ENCODE data around the gene SP110. TPM values are rescaled to one million over a fixed set of nuclear protein-coding genes. Genes with fewer than 3 reads are reported as not detected.

Gene SP110
- total and polyA plus RNA-seq, 9 of the 15 experiments (the other 6 are each of a cell fraction or from before 2014, with no cell fraction given) = 3.6 to 11.0 (median 7.1) TPM

- Histone ChIP-seq H3K4me2 (ENCODE audit: insufficient read depth, low read length) (no peak overlapping the region), H4K20me1 (replicated peaks; ENCODE audit: control insufficient read depth, insufficient read depth, low read length) (no peaks in the 10 kb centered on the region), H3K9ac (ENCODE audit: insufficient read depth in 1 of 2, low read depth in 2 of 2, low read length in 2 of 2) (no peak overlapping the region), H2AFZ (ENCODE audit: low read depth, low read length) (no peak overlapping the region), H3K27me3 (ENCODE audit: control insufficient read depth in 2 of 2, insufficient read depth in 2 of 2, low read length in 2 of 2) (no peaks in the 10 kb centered on the region), H3K79me2 (ENCODE audit: control insufficient read depth, insufficient read depth, low read length) (no peaks in the 10 kb centered on the region), H3K27ac (ENCODE audit: extremely low read depth, low read depth, low read length) (no peak overlapping the region), H3K4me1 (replicated peaks in 1 of 2; ENCODE audit: control insufficient read depth in 2 of 2, insufficient read depth in 2 of 2, low read length in 2 of 2) (no peaks in the 10 kb centered on the region; a peak in 1 of 5 replicates), H3K36me3 (ENCODE audit: control insufficient read depth, insufficient read depth, low read length) (no peaks in the 10 kb centered on the region), H3K4me3 (no peak overlapping the region), H3K9me1 (ENCODE audit: control insufficient read depth, insufficient read depth, low read length) (no peaks in the 10 kb centered on the region), H3K9me3 (replicated peaks; ENCODE audit: control insufficient read depth, insufficient read depth, low read depth, low read length) (0 out of 2 replicates have a peak, but pooled peaks cover 1% of the 10 kb centered on the region)
- CTCF ChIA-PET (ENCODE audit: low intra/inter-chr PET ratio) = no interaction called here
- no peak for DNase-seq (ENCODE audit: extremely low read depth in 1 of 4, low spot score in 3 of 4)
- no peak for FAIRE-seq
- intact Hi-C loops (cut with micrococcal nuclease) = no loop called here
- no peak for ATAC-seq
- BruUV-seq (replicated peaks) = no TSS peak
- POLR2A ChIA-PET = interaction anchor here (0.6 kb wide), 1 partner anchor 22 kb away, joined by 3 read pairs; no protein-coding TSS in a partner anchor
- WGBS (ENCODE audit: insufficient coverage, low coverage, missing lambda C conversion rate) = 6% methylated on average over 1 of the region's 1 CpG
- in situ Hi-C loops (cut with MboI) = no loop called here
- TF ChIP-seq HMGXB4 (CRISPR knock-in tag; IDR thresholded peaks at IDR 0.05) (no peak), SMAD1 (IDR thresholded peaks at IDR 0.05; ENCODE audit: low read depth, low read length, partially characterized antibody) (no peak), TARDBP (IDR thresholded peaks at IDR 0.05) (no peak), NFE2 (IDR thresholded peaks at IDR 0.05; ENCODE audit: low read depth) (no peak), ARID3B (CRISPR knock-in tag; IDR thresholded peaks at IDR 0.05; ENCODE audit: borderline replicate concordance) (no peak), FOXK1 (CRISPR knock-in tag; IDR thresholded peaks at IDR 0.05; ENCODE audit: borderline replicate concordance) (no peak), ZNF408 (CRISPR knock-in tag; IDR thresholded peaks at IDR 0.05; ENCODE audit: low read depth) (no peak), ADNP (tag; IDR thresholded peaks at IDR 0.05) (no peak), SUPT5H (IDR thresholded peaks at IDR 0.05) (no peak), ZKSCAN3 (CRISPR knock-in tag; IDR thresholded peaks at IDR 0.05) (no peak), ZFPM2 (CRISPR knock-in tag; IDR thresholded peaks at IDR 0.05) (no peak), SREBF2 (CRISPR knock-in tag; IDR thresholded peaks at IDR 0.05) (no peak), ZNF76 (CRISPR knock-in tag; IDR thresholded peaks at IDR 0.05; ENCODE audit: borderline replicate concordance) (no peak), FOXK2 (conservative IDR thresholded peaks at IDR 0.05 in 1 of 2, IDR thresholded peaks at IDR 0.05 in 1 of 2; ENCODE audit: low read depth in 2 of 2) (no peak), ZBTB9 (CRISPR knock-in tag; IDR thresholded peaks at IDR 0.05) (no peak)
- TF ChIP-seq, protein P1, sequence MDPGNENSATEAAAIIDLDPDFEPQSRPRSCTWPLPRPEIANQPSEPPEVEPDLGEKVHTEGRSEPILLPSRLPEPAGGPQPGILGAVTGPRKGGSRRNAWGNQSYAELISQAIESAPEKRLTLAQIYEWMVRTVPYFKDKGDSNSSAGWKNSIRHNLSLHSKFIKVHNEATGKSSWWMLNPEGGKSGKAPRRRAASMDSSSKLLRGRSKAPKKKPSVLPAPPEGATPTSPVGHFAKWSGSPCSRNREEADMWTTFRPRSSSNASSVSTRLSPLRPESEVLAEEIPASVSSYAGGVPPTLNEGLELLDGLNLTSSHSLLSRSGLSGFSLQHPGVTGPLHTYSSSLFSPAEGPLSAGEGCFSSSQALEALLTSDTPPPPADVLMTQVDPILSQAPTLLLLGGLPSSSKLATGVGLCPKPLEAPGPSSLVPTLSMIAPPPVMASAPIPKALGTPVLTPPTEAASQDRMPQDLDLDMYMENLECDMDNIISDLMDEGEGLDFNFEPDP (CRISPR knock-in tag; IDR thresholded peaks at IDR 0.05) = no peak
- TF ChIP-seq, protein P2, sequence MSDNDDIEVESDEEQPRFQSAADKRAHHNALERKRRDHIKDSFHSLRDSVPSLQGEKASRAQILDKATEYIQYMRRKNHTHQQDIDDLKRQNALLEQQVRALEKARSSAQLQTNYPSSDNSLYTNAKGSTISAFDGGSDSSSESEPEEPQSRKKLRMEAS (CRISPR knock-in tag; IDR thresholded peaks at IDR 0.05) = no peak
- TF ChIP-seq, protein P3, sequence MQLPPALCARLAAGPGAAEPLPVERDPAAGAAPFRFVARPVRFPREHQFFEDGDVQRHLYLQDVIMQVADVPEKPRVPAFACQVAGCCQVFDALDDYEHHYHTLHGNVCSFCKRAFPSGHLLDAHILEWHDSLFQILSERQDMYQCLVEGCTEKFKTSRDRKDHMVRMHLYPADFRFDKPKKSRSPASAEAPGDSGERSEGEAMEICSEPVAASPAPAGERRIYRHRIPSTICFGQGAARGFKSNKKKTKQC (CRISPR knock-in tag; IDR thresholded peaks at IDR 0.05) = no peak
Observed at GRCh38 chr2:230129343-230129742, 90.4 kb downstream of the SP110 start.

All from K562 (cell line).